HL-60 (cell line): ENCODE measurements around the gene CNNM4.

ENCODE experiments used
- CTCF ChIP-seq: IDR thresholded peaks from one replicate; pipeline ENCODE4 v1.5.1; 2011; ENCODE audit warnings: low read length, control low read depth, inconsistent platforms; ENCODE audit not compliant: insufficient read depth
- GABPA ChIP-seq: IDR thresholded peaks from 2 replicates; pipeline ENCODE4 v1.6.1; 2012; ENCODE audit warnings: low read depth
- POLR2AphosphoS5 ChIP-seq: IDR thresholded peaks from 2 replicates; pipeline ENCODE4 v1.6.1; 2012; ENCODE audit warnings: low read depth
- REST ChIP-seq: IDR thresholded peaks from 2 replicates; pipeline ENCODE4 v1.6.1; 2012; ENCODE audit warnings: low read depth; ENCODE audit not compliant: insufficient replicate concordance
- SPI1 ChIP-seq: IDR thresholded peaks from 2 replicates; pipeline ENCODE4 v1.6.1; 2012; ENCODE audit warnings: low read depth, mild to moderate bottlenecking, borderline replicate concordance

- no peak for TF ChIP-seq REST
- TF ChIP-seq CTCF = no peak
- TF ChIP-seq GABPA = no peak
- TF ChIP-seq SPI1 = no peak
- no peak for TF ChIP-seq POLR2AphosphoS5
Observed at GRCh38 chr2:96737251-96737650, 23.5 kb upstream of the CNNM4 start.
